ENCODE measurements around the gene ST6GALNAC3. TPM values are rescaled to one million over a fixed set of nuclear protein-coding genes. Genes with fewer than 3 reads are reported as not detected.

ST6GALNAC3 gene
- total RNA-seq, 1 experiment from 2014 or later: 0.82 TPM

GRCh38 chr1:76191561-76191960, 117.0 kb downstream of the ST6GALNAC3 start:
- ChIA-PET POLR2A (no interaction called here), CTCF (interaction anchor here (0.6 kb wide), 1 partner anchor 1014 kb away, joined by 3 read pairs; no protein-coding TSS in a partner anchor)
- intact Hi-C loops (cut with micrococcal nuclease): loop anchor here (5.0 kb wide), 1 partner anchor 36 kb away; no protein-coding TSS in a partner anchor
- H3K9me3 Mint-ChIP-seq (ENCODE audit: unreplicated experiment): no peaks in the 10 kb centered on the region
- H3K27ac Mint-ChIP-seq (ENCODE audit: low read depth, unreplicated experiment): no peak overlapping the region
- no peak for TF ChIP-seq CTCF (IDR thresholded peaks at IDR 0.05; ENCODE audit: unreplicated experiment)
- H3K4me3 Mint-ChIP-seq (ENCODE audit: unreplicated experiment): no peak overlapping the region
- H3K36me3 Mint-ChIP-seq (ENCODE audit: insufficient read depth, unreplicated experiment): peaks cover 7% of the 10 kb centered on the region
- no peaks in the 10 kb centered on the region for H3K4me1 Mint-ChIP-seq (ENCODE audit: insufficient read depth, unreplicated experiment)
- no peak for DNase-seq (ENCODE audit: unreplicated experiment)
- no peaks in the 10 kb centered on the region for H3K27me3 Mint-ChIP-seq (ENCODE audit: insufficient read depth, unreplicated experiment)
- no TSS peak for BruUV-seq (replicated peaks)

- Mint-ChIP-seq H3K9me3 (ENCODE audit: unreplicated experiment) (no peaks in the 10 kb centered on the region), H3K27ac (ENCODE audit: low read depth, unreplicated experiment) (no peak overlapping the region), H3K4me1 (ENCODE audit: insufficient read depth, unreplicated experiment) (no peaks in the 10 kb centered on the region), H3K27me3 (ENCODE audit: insufficient read depth, unreplicated experiment) (peaks cover 14% of the 10 kb centered on the region), H3K36me3 (ENCODE audit: insufficient read depth, unreplicated experiment) (peaks cover 7% of the 10 kb centered on the region), H3K4me3 (ENCODE audit: unreplicated experiment) (no peak overlapping the region)
- BruUV-seq (replicated peaks): no TSS peak
- peak; percentile 13 for DNase-seq (ENCODE audit: unreplicated experiment)
- no peak for TF ChIP-seq CTCF (IDR thresholded peaks at IDR 0.05; ENCODE audit: unreplicated experiment)
- intact Hi-C loops (cut with micrococcal nuclease): no loop called here
- POLR2A ChIA-PET: no interaction called here
- CTCF ChIA-PET: interaction anchor here (0.6 kb wide), 1 partner anchor 104 kb away, joined by 3 read pairs; no protein-coding TSS in a partner anchor
These were observed 123.9 kb downstream of the ST6GALNAC3 start for GRCh38 chr1:76198452-76198851.

GRCh38 chr1:76202670-76203069, 128.1 kb downstream of the ST6GALNAC3 start:
- Mint-ChIP-seq H3K4me3 (ENCODE audit: unreplicated experiment) (no peak overlapping the region), H3K27ac (ENCODE audit: low read depth, unreplicated experiment) (no peak overlapping the region), H3K9me3 (ENCODE audit: unreplicated experiment) (no peaks in the 10 kb centered on the region), H3K27me3 (ENCODE audit: insufficient read depth, unreplicated experiment) (peaks cover 25% of the 10 kb centered on the region), H3K4me1 (ENCODE audit: insufficient read depth, unreplicated experiment) (no peaks in the 10 kb centered on the region), H3K36me3 (ENCODE audit: insufficient read depth, unreplicated experiment) (no peaks in the 10 kb centered on the region)
- TF ChIP-seq CTCF (IDR thresholded peaks at IDR 0.05; ENCODE audit: unreplicated experiment): no peak
- BruUV-seq (replicated peaks): no TSS peak
- ChIA-PET POLR2A (no interaction called here), CTCF (interaction anchor here (0.6 kb wide), 1 partner anchor 888 kb away, joined by 3 read pairs; no protein-coding TSS in a partner anchor)
- no peak for DNase-seq (ENCODE audit: unreplicated experiment)
- intact Hi-C loops (cut with micrococcal nuclease): no loop called here

GRCh38 chr1:76203127-76203526, 128.6 kb downstream of the ST6GALNAC3 start:
- Mint-ChIP-seq H3K4me1 (ENCODE audit: insufficient read depth, unreplicated experiment) (no peaks in the 10 kb centered on the region), H3K36me3 (ENCODE audit: insufficient read depth, unreplicated experiment) (no peaks in the 10 kb centered on the region), H3K27ac (ENCODE audit: low read depth, unreplicated experiment) (no peak overlapping the region), H3K27me3 (ENCODE audit: insufficient read depth, unreplicated experiment) (peaks cover 20% of the 10 kb centered on the region), H3K9me3 (ENCODE audit: unreplicated experiment) (no peaks in the 10 kb centered on the region), H3K4me3 (ENCODE audit: unreplicated experiment) (no peak overlapping the region)
- no peak for DNase-seq (ENCODE audit: unreplicated experiment)
- BruUV-seq (replicated peaks): no TSS peak
- CTCF ChIA-PET: interaction anchor here (0.6 kb wide), 1 partner anchor 888 kb away, joined by 3 read pairs; no protein-coding TSS in a partner anchor
- intact Hi-C loops (cut with micrococcal nuclease): no loop called here
- POLR2A ChIA-PET: interaction anchor here (0.9 kb wide), 1 partner anchor 26 kb away, joined by 3 read pairs; no protein-coding TSS in a partner anchor
- no peak for TF ChIP-seq CTCF (IDR thresholded peaks at IDR 0.05; ENCODE audit: unreplicated experiment)

Data from MCF 10A (cell line).